Hematopoietic multipotent progenitor cell treated with erythropoietin and hydrocortisone succinate and interleukin-3 and kit ligand, for 15 days (in vitro differentiated cells): Measurements from ENCODE around the gene MARS2.
"Not testable (repeated sequence)": the region's sequence is repeated elsewhere in the genome, so short reads cannot be mapped to it uniquely, and the experiment has no call there.

Experiments
- DNase-seq: peaks from one replicate; pipeline ENCODE4 v3.0.0-alpha.2; 2015; ENCODE audit warnings: low spot score

MARS2 gene

GRCh38 chr2:197706839-197707207 lies 1.7 kb downstream of the MARS2 start:
- no peak for DNase-seq

GRCh38 chr2:197707316-197708213 lies 2.4 kb downstream of the MARS2 start:
- peak; percentile 64 for DNase-seq

DNA sequence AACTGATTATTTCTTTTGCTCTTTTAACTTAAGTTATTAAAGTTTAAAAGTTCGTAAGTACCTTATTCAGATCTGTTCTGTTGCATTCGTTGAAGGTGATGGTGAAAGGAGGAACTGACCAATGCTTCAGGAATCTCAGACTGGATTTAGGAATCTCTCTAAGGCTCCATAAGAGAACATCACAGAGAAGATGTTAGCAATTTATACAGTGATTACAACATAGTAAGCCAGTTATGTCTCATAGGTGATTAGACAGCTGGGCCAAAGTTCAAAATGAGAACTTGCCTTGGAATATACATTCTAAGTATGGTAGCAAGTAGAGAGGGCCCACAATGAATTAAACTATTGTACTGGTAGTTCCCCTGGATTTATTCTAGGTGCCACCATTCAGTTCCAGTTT lies 3.2 kb downstream of the MARS2 start:
- DNase-seq = no peak

- not testable (repeated sequence) for DNase-seq
These were observed 4.0 kb downstream of the MARS2 start for GRCh38 chr2:197709140-197709539.

DNA sequence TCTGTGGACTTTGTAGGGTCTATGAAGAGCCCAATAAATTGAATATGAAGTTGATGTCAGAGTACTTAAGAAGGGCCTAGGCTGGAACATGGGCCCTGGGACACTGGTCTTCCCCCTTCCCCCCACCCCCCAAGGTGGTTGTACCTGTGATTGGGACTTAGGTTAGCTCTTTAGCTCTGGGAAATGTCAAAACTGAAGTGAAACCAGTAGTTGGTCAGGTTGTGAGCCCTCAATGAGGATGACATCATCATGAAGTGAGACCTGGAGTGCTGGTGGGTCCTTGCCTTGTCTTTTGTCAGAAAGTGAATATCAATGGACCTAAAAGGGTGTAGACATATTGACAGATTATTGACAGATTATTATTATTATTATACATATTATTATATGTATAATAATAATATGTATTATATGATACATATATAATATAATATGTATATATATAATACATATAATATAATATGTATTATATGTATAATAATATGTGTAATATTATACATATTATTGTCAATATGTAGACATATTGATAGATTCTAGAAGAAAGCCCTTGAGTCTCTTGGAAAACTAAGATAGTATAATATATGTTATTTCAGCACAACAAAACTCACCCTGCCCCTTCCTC lies 5.4 kb downstream of the MARS2 start:
- DNase-seq = no peak

GRCh38 chr2:197711578-197711977 lies 6.4 kb downstream of the MARS2 start:
- no peak for DNase-seq

- no peak for DNase-seq
These were observed 8.1 kb downstream of the MARS2 start for GRCh38 chr2:197713271-197713670.

DNA sequence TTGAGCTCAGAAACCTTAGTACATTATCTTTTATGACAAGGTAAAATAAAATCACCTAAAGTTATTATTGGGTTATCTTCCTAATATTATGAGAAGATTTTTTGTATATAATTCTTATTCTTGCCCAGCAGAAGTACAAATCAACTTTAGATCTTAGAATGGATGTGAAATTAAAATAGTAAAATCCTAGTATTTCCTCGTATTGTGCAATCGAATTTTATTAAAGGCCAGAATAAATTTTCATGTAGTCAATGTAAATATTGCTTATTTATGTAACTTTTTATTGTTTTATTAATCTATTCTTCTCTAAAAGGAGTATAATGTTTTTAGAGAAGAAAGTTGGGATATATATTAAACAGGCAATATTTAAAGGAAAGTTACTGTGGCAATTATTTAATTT lies 12.7 kb downstream of the MARS2 start:
- DNase-seq = no peak

- DNase-seq = no peak
These were observed 21.8 kb downstream of the MARS2 start for GRCh38 chr2:197727011-197727410.

DNA sequence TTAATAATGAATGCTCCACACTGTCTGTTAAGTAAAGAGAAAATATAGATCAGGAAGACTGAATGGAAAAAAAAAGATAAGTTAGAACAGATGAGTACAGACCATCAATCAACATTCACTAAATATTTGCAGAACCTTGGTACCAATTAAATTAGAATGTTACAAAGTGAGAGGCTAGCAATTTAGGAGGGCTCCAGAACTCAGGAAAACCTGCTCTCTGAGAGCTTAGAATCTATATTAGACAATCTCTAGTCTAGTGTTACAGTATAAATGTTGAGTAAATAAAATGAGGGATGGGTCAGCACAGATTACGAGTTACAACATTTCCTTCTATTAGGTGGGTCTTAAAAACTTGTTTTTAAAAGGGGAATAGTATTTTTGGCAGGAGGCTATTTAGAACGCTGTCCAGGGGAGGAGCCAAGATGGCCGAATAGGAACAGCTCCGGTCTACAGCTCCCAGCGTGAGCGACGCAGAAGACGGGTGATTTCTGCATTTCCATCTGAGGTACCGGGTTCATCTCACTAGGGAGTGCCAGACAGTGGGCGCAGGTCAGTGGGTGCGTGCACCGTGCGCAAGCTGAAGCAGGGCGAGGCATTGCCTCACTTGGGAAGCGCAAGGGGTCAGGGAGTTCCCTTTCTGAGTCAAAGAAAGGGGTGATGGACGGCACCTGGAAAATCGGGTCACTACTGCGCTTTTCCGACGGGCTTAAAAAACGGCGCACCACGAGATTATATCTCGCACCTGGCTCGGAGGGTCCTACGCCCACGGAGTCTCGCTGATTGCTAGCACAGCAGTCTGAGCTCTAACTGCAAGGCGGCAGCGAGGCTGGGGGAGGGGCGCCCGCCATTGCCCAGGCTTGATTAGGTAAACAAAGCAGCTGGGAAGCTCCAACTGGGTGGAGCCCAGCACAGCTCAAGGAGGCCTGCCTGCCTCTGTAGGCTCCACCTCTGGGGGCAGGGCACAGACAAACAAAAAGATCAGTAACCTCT lies 23.7 kb downstream of the MARS2 start:
- DNase-seq = not testable (repeated sequence)

GRCh38 chr2:197740200-197740599 lies 35.0 kb downstream of the MARS2 start:
- no peak for DNase-seq
